ENCODE measurements around the gene LGALS16. TPM values are rescaled to one million over a fixed set of nuclear protein-coding genes. Genes with fewer than 3 reads are reported as not detected.
"Not testable (repeated sequence)": the region's sequence is repeated elsewhere in the genome, so short reads cannot be mapped to it uniquely, and the experiment has no call there.

The LGALS16 gene
- total and polyA plus RNA-seq, 2 experiments from 2014 or later: not detected

DNA sequence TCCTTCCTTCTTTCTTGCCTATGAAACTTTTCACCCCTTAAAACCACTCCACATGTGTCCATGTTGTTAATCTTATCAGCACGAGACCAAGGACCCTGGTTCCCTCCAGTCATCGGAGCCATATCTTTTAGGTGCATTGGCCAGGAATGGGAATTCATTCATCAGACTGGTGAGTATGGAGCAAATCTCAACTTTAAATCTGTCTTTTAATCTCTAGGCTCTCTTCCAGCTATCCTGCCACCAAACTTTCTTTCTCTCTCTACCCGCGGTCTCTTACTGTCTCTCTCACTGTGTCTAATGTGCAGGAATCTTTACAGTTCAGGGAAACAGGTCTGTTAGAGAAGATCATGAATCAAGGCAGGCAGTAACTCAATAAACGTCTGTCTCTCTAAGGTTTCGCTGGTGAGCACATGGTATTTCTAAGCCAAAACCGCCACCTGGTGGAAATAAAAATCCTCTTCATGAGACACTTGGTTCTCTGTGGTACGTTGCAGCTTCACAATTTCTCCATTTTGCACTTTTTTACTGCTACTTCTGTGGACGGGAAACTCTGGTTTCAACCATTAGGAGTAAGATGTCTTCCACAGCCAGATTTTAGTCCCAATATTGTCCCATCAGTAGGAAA, 16.1 kb downstream of the LGALS16 start:
- Histone ChIP-seq H3K9me2 (ENCODE audit: insufficient read depth) (no peaks in the 10 kb centered on the region), H3K27ac (no peak overlapping the region), H3F3A (ENCODE audit: insufficient read depth) (no peaks in the 10 kb centered on the region), H4K20me1 (ENCODE audit: insufficient read depth) (no peaks in the 10 kb centered on the region), H3K9ac (no peak overlapping the region), H3K4me2 (ENCODE audit: unreplicated experiment) (no peak overlapping the region), H2AFZ (no peak overlapping the region), H3K27me3 (replicated peaks; ENCODE audit: insufficient read depth) (peaks cover 2% of the 10 kb centered on the region), H3K4me3 (no peak overlapping the region), H3K9me3 (ENCODE audit: low read depth) (no peaks in the 10 kb centered on the region), H3K79me2 (ENCODE audit: insufficient read depth) (no peaks in the 10 kb centered on the region), H3K36me3 (ENCODE audit: low read depth) (no peaks in the 10 kb centered on the region), H3K4me1 (ENCODE audit: insufficient read depth) (no peaks in the 10 kb centered on the region)
- TF ChIP-seq EZH2 (IDR thresholded peaks at IDR 0.05; ENCODE audit: insufficient read depth, poor library complexity, severe bottlenecking) (no peak), EZH2phosphoT487 (IDR thresholded peaks at IDR 0.05; ENCODE audit: insufficient read depth, low read depth) (no peak)
- WGBS, 2 experiments (ENCODE audit: low coverage in 1 of 2, low lambda C conversion rate in 2 of 2, missing lambda C conversion rate in 2 of 2): 4 to 7% methylated on average over 9 of the region's 9 CpGs
- in situ Hi-C loops (cut with MboI): no loop called here
- DNase-seq: peak; percentile 60

DNA sequence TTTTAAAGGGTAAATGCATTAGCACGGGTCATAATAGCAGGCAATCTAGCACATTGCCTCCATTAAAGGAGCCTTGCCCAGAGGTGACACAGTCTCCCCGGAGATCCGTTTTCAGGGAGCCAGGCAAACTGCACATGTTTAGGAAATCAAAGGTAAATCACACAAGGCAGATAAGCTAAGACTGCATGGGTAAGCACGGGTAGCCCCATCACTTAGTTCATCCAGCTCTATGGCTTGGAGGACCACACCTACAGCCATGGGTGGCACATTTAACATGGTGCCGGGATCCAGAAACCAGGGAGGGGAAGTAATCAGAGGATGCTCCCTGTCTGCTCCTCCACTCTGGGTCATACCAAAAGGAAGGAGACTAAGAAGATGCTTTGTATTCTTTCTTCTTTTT, 16.8 kb downstream of the LGALS16 start:
- H4K20me1 ChIP-seq (ENCODE audit: insufficient read depth): no peaks in the 10 kb centered on the region
- no peak for DNase-seq
- H3K4me1 ChIP-seq (ENCODE audit: insufficient read depth): no peaks in the 10 kb centered on the region
- TF ChIP-seq EZH2phosphoT487 (IDR thresholded peaks at IDR 0.05; ENCODE audit: insufficient read depth, low read depth) (no peak), EZH2 (IDR thresholded peaks at IDR 0.05; ENCODE audit: insufficient read depth, poor library complexity, severe bottlenecking) (no peak)
- no peaks in the 10 kb centered on the region for H3K9me2 ChIP-seq (ENCODE audit: insufficient read depth)
- H3K4me3 ChIP-seq: no peak overlapping the region
- H3K27ac ChIP-seq: no peak overlapping the region
- no peaks in the 10 kb centered on the region for H3K9me3 ChIP-seq (ENCODE audit: low read depth)
- H3K36me3 ChIP-seq (ENCODE audit: low read depth): no peaks in the 10 kb centered on the region
- in situ Hi-C loops (cut with MboI): no loop called here
- WGBS, 2 experiments (ENCODE audit: low coverage in 1 of 2, low lambda C conversion rate in 2 of 2, missing lambda C conversion rate in 2 of 2): 40 to 51% methylated on average over 5 of the region's 5 CpGs
- no peak overlapping the region for H3K9ac ChIP-seq
- peaks cover 4% of the 10 kb centered on the region for H3K27me3 ChIP-seq (replicated peaks; ENCODE audit: insufficient read depth)
- no peaks in the 10 kb centered on the region for H3F3A ChIP-seq (ENCODE audit: insufficient read depth)
- H3K4me2 ChIP-seq (ENCODE audit: unreplicated experiment): no peak overlapping the region
- H3K79me2 ChIP-seq (ENCODE audit: insufficient read depth): no peaks in the 10 kb centered on the region
- no peak overlapping the region for H2AFZ ChIP-seq

DNA sequence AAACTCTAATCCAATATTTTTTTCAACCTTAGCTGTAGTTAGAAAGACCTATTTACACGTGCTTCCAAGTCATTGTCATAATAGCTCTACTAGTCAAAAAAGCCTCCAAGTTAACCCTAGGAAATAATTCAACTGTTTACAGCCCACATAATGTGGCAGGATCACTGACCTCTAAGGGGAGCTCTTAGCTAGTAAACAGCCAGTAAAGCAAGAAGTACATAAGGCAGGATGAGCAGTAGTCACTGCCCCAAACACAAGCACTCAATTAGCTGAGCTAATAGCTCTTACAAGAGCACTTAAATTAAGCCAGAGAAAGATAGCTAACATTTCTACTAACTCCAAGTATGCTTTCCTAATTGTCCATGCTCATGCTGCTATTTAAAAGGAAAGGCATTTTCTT, 18.1 kb downstream of the LGALS16 start:
- H3K4me1 ChIP-seq (ENCODE audit: insufficient read depth); H2AFZ ChIP-seq; H3K9ac ChIP-seq; H3K36me3 ChIP-seq (ENCODE audit: low read depth); H3K4me3 ChIP-seq; DNase-seq; H3F3A ChIP-seq (ENCODE audit: insufficient read depth); H3K79me2 ChIP-seq (ENCODE audit: insufficient read depth); H3K27ac ChIP-seq; H3K4me2 ChIP-seq (ENCODE audit: unreplicated experiment); H3K9me2 ChIP-seq (ENCODE audit: insufficient read depth); H3K27me3 ChIP-seq (replicated peaks; ENCODE audit: insufficient read depth); in situ Hi-C loops (cut with MboI); H4K20me1 ChIP-seq (ENCODE audit: insufficient read depth); H3K9me3 ChIP-seq (ENCODE audit: low read depth): not testable (repeated sequence)
- WGBS, 2 experiments (ENCODE audit: low coverage in 1 of 2, low lambda C conversion rate in 2 of 2, missing lambda C conversion rate in 2 of 2): 3 to 7% methylated on average over 1 of the region's 1 CpG

DNA sequence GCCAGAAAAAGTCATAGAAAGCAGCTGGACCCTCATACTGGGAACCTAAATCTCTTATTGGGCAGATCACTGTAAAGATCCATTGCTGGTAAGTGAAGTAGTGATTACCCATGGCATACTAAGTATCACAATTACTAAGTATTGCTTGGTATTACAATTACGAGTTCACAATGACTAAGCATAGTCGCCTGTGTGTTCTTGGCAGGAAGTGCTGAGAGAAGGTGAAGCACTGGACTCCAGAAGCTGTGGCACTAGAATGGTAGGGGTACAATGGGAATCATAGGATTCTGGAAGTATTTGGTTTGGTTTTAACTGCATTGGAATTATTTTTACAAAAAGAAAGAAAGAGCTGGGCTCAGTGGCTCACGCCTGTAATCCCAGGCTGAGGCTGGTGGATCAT, 20.3 kb downstream of the LGALS16 start:
- in situ Hi-C loops (cut with MboI): no loop called here
- no peak overlapping the region for H3K4me2 ChIP-seq (ENCODE audit: unreplicated experiment)
- H3K27me3 ChIP-seq (replicated peaks; ENCODE audit: insufficient read depth): peaks cover 4% of the 10 kb centered on the region
- H4K20me1 ChIP-seq (ENCODE audit: insufficient read depth): no peaks in the 10 kb centered on the region
- no peaks in the 10 kb centered on the region for H3K9me2 ChIP-seq (ENCODE audit: insufficient read depth)
- WGBS, 2 experiments (ENCODE audit: low coverage in 1 of 2, low lambda C conversion rate in 2 of 2, missing lambda C conversion rate in 2 of 2): 3 to 5% methylated on average over 3 of the region's 3 CpGs
- DNase-seq: no peak
- no peak overlapping the region for H2AFZ ChIP-seq
- H3K4me3 ChIP-seq: no peak overlapping the region
- TF ChIP-seq EZH2phosphoT487 (IDR thresholded peaks at IDR 0.05; ENCODE audit: insufficient read depth, low read depth): no peak
- H3K9ac ChIP-seq: no peak overlapping the region
- no peaks in the 10 kb centered on the region for H3F3A ChIP-seq (ENCODE audit: insufficient read depth)
- no peaks in the 10 kb centered on the region for H3K4me1 ChIP-seq (ENCODE audit: insufficient read depth)
- H3K79me2 ChIP-seq (ENCODE audit: insufficient read depth): no peaks in the 10 kb centered on the region
- H3K27ac ChIP-seq: no peak overlapping the region
- no peaks in the 10 kb centered on the region for H3K9me3 ChIP-seq (ENCODE audit: low read depth)
- H3K36me3 ChIP-seq (ENCODE audit: low read depth): no peaks in the 10 kb centered on the region

Data from GM23248 (cell line).